Right lobe of liver (tissue), 6 donors: ENCODE results near the gene DOC2A. TPM values are rescaled to one million over a fixed set of nuclear protein-coding genes. Genes with fewer than 3 reads are reported as not detected.

Experiments
- ATAC-seq, 4 donors: fragments of 200-7000 bp; cut with Tn5 transposase; one replicate each; pipeline ENCODE4 v1.9.1; 2020; ENCODE audit warnings: mild to moderate bottlenecking in 4 of 4, moderate library complexity in 4 of 4
- DNase-seq, 3 donors: peaks; one replicate each; pipeline ENCODE4 v3.0.0-alpha.2; 2020
- H3K27ac ChIP-seq, 3 donors: fragments of 200-600 bp; one replicate each; pipeline ENCODE4 v1.8.0; 2022
- H3K27me3 ChIP-seq, 2 donors: fragments of 200-600 bp; one replicate each; pipeline ENCODE4 v1.8.0; 2022
- H3K36me3 ChIP-seq, 4 donors: fragments of 200-600 bp; sonication (generic) in 1 of 4; one replicate each; pipeline versions ENCODE4 v1.5.1 to v1.8.0; 2017 to 2022; ENCODE audit warnings: control low read depth in 1 of 4
- H3K4me1 ChIP-seq, 4 donors: fragments of 200-600 bp; sonication (generic) in 1 of 4; one replicate each; pipeline versions ENCODE4 v1.5.1 to v1.8.0; 2017 to 2022; ENCODE audit warnings: control low read depth in 1 of 4
- H3K4me3 ChIP-seq, 3 donors: fragments of 200-600 bp; one replicate each; pipeline ENCODE4 v1.8.0; 2022
- H3K9me3 ChIP-seq, 4 donors: fragments of 200-600 bp; sonication (generic) in 1 of 4; one replicate each; pipeline versions ENCODE4 v1.5.1 to v1.8.0; 2017 to 2022; ENCODE audit warnings: control low read depth in 1 of 4
- CTCF ChIP-seq, 4 donors: fragments of 200-600 bp in 3 of 4; fragments of 450-650 bp in 1 of 4; IDR thresholded peaks; one replicate each; pipeline versions ENCODE4 v1.5.1 to v1.8.0; 2016 to 2022; ENCODE audit warnings: antibody characterized with exemption in 4 of 4, mild to moderate bottlenecking in 2 of 4
- POLR2A ChIP-seq: fragments of 450-650 bp; IDR thresholded peaks from one replicate; pipeline ENCODE4 v1.6.1; 2017; ENCODE audit warnings: antibody characterized with exemption, mild to moderate bottlenecking
- WGBS: methylation state at CpG from one replicate; pipeline ENCODE4 v1.1.6; 2018; ENCODE audit warnings: low coverage, low lambda C conversion rate; ENCODE audit not compliant: insufficient coverage; ENCODE audit errors: missing lambda C conversion rate; 5-methylcytosine and 5-hydroxymethylcytosine counted together
- intact Hi-C, 2 donors: fragments of 100-400 bp; cut with DNase I; formaldehyde crosslinking; loops; one replicate each; pipeline versions ENCODE4 v1.11.2 to v1.14.1; 2022
- total RNA-seq, 6 experiments: library from RNA; depleted of rRNA in 2 of 6; stranded (reverse); fragments of >200 nt in 2 of 6; fragmentation: NEBNext Ultra II Directional in 3 of 6; extraction: Animal tissue kit (Norgen Biotek cat#: 25700) in 3 of 6; gene quantifications; one replicate each; pipeline versions ENCODE4 v1.1.0 to v1.2.4, GENCODE V29; 2016 to 2023
- donor health status: DM: no; HTN: yes; CAD: no.
- donor health status: DM: no; HTN: no; CAD: no.
- donor health status: DM: no; HTN: no; CAD: no.
- donor health status: DM: no; HTN: yes; CAD: no.
- donor health status: DM: no; HTN: yes; CAD: no.

Gene DOC2A
- total RNA-seq, 6 experiments from 2014 or later: 0.16 to 0.66 (median 0.33) TPM; not detected in 3

DNA sequence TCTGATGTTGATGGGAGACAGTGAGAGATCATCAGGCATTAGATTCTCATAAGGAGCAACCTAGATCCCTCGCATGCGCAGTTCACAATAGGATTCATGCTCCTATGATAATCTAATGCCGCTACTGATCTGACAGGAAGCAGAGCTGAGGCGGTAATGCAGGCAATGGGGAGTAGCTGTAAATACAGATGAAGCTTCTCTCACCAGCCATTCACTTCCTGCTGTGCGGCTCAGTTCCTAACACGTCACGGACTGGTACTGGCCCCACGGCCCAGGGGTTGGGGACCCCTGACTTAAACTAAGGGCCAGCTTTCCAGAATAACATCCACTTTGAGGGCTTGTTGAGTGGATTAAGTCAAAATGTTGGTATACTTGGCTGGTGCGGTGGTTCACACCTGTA is 51.5 kb downstream of the DOC2A start:
- TF ChIP-seq POLR2A (no peak), CTCF (IDR thresholded peaks at IDR 0.05) (no peak)
- ATAC-seq (no peak), DNase-seq (no peak)
- peaks cover 0 to 16% (median 1%) of the 10 kb centered on the region in 4 donors for H3K4me1 ChIP-seq
- intact Hi-C loops: no loop called here
- H3K27ac ChIP-seq: no peak overlapping the region
- no peaks in the 10 kb centered on the region for H3K9me3 ChIP-seq
- no peaks in the 10 kb centered on the region for H3K36me3 ChIP-seq
- no peak overlapping the region for H3K4me3 ChIP-seq
- 84% methylated on average over 8 of the region's 9 CpGs for WGBS
- H3K27me3 ChIP-seq: no peaks in the 10 kb centered on the region

GRCh38 chr16:29958756-29959155 is 52.1 kb downstream of the DOC2A start:
- no peak for DNase-seq

More at GRCh38 chr16:29958756-29959155, 52.1 kb downstream of the DOC2A start:
- Histone ChIP-seq H3K27me3 (no peaks in the 10 kb centered on the region), H3K4me3 (no peak overlapping the region), H3K9me3 (no peaks in the 10 kb centered on the region), H3K27ac (no peak overlapping the region), H3K4me1 (peaks cover 0 to 16% (median 1%) of the 10 kb centered on the region in 4 donors), H3K36me3 (no peaks in the 10 kb centered on the region)
- intact Hi-C loops: no loop called here
- no peak for ATAC-seq
- WGBS: 83% methylated on average over 4 of the region's 5 CpGs
- no peak for TF ChIP-seq POLR2A
- no peak for TF ChIP-seq CTCF (IDR thresholded peaks at IDR 0.05)

Other genes starting within 250 kb of the DOC2A start
- 1 to 10 TPM in 4 of 6 experiments, under 1 TPM in 2; 0.06 to 3.1 (median 1.1) TPM for gene ZG16, start 232.8 kb downstream of the DOC2A start, total RNA-seq
- 10 to 100 TPM in 5 of 6 experiments, 1 to 10 TPM in 1; 9.8 to 27.1 (median 24.7) TPM for gene KIF22, start 220.3 kb downstream of the DOC2A start, total RNA-seq
- gene MAZ, start 204.5 kb downstream of the DOC2A start, total RNA-seq: 100 to 1,000 TPM in 1 of 6 experiments, 10 to 100 TPM in 5; 42.9 to 106 (median 60.7) TPM
- gene PRRT2, start 198.8 kb downstream of the DOC2A start, total RNA-seq: under 1 TPM in 4 of 6 experiments, not detected in 2; 0.15 to 0.98 (median 0.51) TPM
- 10 to 100 TPM in 5 of 6 experiments, 1 to 10 TPM in 1; 8.5 to 26.1 (median 11.5) TPM for gene PAGR1, start 194.9 kb downstream of the DOC2A start, total RNA-seq
- gene MVP, start 190.6 kb downstream of the DOC2A start, total RNA-seq: 100 to 1,000 TPM in 2 of 6 experiments, 10 to 100 TPM in 4; 37.4 to 112 (median 77.8) TPM
- 10 to 100 TPM; 35.1 to 96.6 (median 58.2) TPM for gene CDIPT, start 147.8 kb downstream of the DOC2A start, total RNA-seq
- gene SEZ6L2, start 111.5 kb downstream of the DOC2A start, total RNA-seq: under 1 TPM; 0.15 to 0.56 (median 0.32) TPM
- gene ASPHD1, start 110.5 kb downstream of the DOC2A start, total RNA-seq: under 1 TPM in 2 of 6 experiments, not detected in 4; 0.38 to 0.50 TPM
- 10 to 100 TPM in 1 of 6 experiments, 1 to 10 TPM in 5; 5.4 to 13.5 (median 7.2) TPM for gene KCTD13, start 84.8 kb downstream of the DOC2A start, total RNA-seq
- 10 to 100 TPM; 49.9 to 75.9 (median 57.1) TPM for gene TMEM219, start 48.9 kb downstream of the DOC2A start, total RNA-seq
- gene TAOK2, start 37.2 kb downstream of the DOC2A start, total RNA-seq: 10 to 100 TPM; 15.8 to 19.6 (median 17.2) TPM
- gene HIRIP3, start 15.4 kb downstream of the DOC2A start, total RNA-seq: 10 to 100 TPM in 2 of 6 experiments, 1 to 10 TPM in 4; 5.2 to 12.9 (median 9.0) TPM
- gene INO80E, start 14.8 kb downstream of the DOC2A start, total RNA-seq: 10 to 100 TPM; 22.3 to 45.8 (median 33.2) TPM
- gene C16orf92, start 12.2 kb upstream of the DOC2A start, total RNA-seq: not detected
- not detected for gene TLCD3B, start 20.2 kb upstream of the DOC2A start, total RNA-seq
- 100 to 1,000 TPM; 113 to 580 (median 345) TPM for gene ALDOA, start 54.7 kb upstream of the DOC2A start, total RNA-seq
- gene PPP4C, start 65.0 kb upstream of the DOC2A start, total RNA-seq: 10 to 100 TPM; 43.1 to 59.7 (median 47.0) TPM
- gene TBX6, start 80.9 kb upstream of the DOC2A start, total RNA-seq: under 1 TPM; 0.37 to 0.68 (median 0.42) TPM
- gene YPEL3, start 85.2 kb upstream of the DOC2A start, total RNA-seq: 10 to 100 TPM; 13.5 to 46.5 (median 21.9) TPM
- gene GDPD3, start 102.5 kb upstream of the DOC2A start, total RNA-seq: 1 to 10 TPM in 4 of 6 experiments, under 1 TPM in 1, not detected in 1; 0.19 to 2.3 (median 2.3) TPM
- gene MAPK3, start 112.2 kb upstream of the DOC2A start, total RNA-seq: 10 to 100 TPM in 5 of 6 experiments, 1 to 10 TPM in 1; 7.4 to 24.1 (median 16.0) TPM
- gene CORO1A, start 172.6 kb upstream of the DOC2A start, total RNA-seq: 10 to 100 TPM in 1 of 6 experiments, 1 to 10 TPM in 5; 7.0 to 15.2 (median 7.9) TPM
- 100 to 1,000 TPM in 1 of 6 experiments, 10 to 100 TPM in 5; 22.9 to 139 (median 25.6) TPM for gene BOLA2B, start 182.6 kb upstream of the DOC2A start, total RNA-seq
- gene SLX1A, start 182.8 kb upstream of the DOC2A start, total RNA-seq: 10 to 100 TPM; 15.5 to 83.2 (median 36.4) TPM
- 10 to 100 TPM in 5 of 6 experiments, 1 to 10 TPM in 1; 8.5 to 29.0 (median 11.9) TPM for gene SULT1A3, start 188.2 kb upstream of the DOC2A start, total RNA-seq
- gene NPIPB13, start 237.5 kb upstream of the DOC2A start, total RNA-seq: 10 to 100 TPM in 1 of 6 experiments, 1 to 10 TPM in 4, under 1 TPM in 1; 0.99 to 11.2 (median 6.7) TPM